Smooth muscle cell of the coronary artery (primary cell): ENCODE measurements around the gene MORN5. TPM values are rescaled to one million over a fixed set of nuclear protein-coding genes. Genes with fewer than 3 reads are reported as not detected.

ENCODE experiments used
- total RNA-seq: library from RNA; depleted of rRNA; stranded (reverse); fragments of >200 nt; gene quantifications from 2 replicates; pipeline ENCODE4 v1.2.3, GENCODE V29; 2014; ENCODE audit warnings: low replicate concordance

Gene MORN5
- total RNA-seq, result 0.15 TPM in 1 of 2 replicates, not detected in the other

DNA sequence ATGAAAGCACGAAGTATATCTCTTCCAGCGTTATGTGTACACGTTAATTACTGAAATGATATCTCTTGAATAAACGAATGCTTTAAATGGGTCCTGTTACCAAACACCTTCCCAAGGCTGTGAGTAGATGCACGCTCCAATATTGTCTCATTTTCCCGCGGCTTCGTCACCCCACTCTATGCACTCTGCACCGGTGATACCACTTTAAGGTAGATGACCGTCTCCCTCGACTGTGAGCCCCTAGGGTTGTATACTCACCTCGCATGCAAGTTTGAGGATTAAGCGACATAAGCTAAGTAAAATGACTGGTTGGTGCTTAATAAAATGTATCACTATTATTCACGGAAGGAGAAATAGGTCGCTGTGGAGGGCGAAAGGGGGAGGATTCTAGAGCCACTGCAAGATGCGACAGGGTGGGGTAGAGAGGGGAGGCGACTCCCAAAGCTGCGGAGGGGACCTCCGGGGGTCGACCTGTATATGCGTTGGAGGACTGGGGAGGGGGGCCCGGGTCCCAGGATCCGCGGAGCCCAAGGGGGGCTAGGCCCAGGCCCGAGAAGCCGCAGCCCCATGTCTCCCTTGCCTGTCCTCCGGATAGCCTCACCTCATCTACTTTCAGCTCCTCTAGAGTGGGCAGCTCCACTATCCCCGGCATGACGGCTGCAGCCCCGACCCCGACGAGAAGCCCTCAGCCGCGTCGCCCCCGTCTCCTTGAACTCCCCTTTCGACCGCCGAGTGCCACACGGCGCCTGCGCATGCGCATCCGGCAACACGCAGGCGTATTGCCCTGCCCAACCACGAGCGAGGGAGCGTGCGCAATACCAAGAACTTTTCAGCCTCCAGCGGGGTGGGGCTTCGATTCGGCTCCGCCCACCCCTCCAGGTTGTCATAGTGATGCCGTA lies at the start of gene MORN5, which contains the start of gene NDUFA8:
Gene MORN5 (plus strand): TSS at position 883 of the 899 bp plus-strand sequence. CDS start 65 bp downstream, outside the sequence.
Gene NDUFA8 (minus strand): TSS at position 754 of the 899 bp plus-strand sequence. CDS start 102 bp downstream, at position 652.

GRCh38 chr9:122228568-122229484 lies 69.1 kb downstream of the MORN5 start, which contains the start of gene LHX6:
TSS of gene LHX6 (minus strand) at chr9:122228957. CDS start at chr9:122228740, 217 bp downstream.

Other genes with a start within 250 kb of the MORN5 start
- gene TTLL11, start 66.6 kb upstream of the MORN5 start, total RNA-seq, result 2.9 and 3.1 TPM in 2 replicates
- 27.5 and 45.0 TPM in 2 replicates for gene NDUFA8, start 129 bp upstream of the MORN5 start, total RNA-seq
- gene LHX6, start 69.0 kb downstream of the MORN5 start, total RNA-seq, result 0.12 TPM in 1 of 2 replicates, not detected in the other
- 6.8 and 9.1 TPM in 2 replicates for gene RBM18, start 104.9 kb downstream of the MORN5 start, total RNA-seq
- gene MRRF, start 105.0 kb downstream of the MORN5 start, total RNA-seq, result 17.2 and 29.2 TPM in 2 replicates
- gene PTGS1, start 211.1 kb downstream of the MORN5 start, total RNA-seq, result 27.1 and 116 TPM in 2 replicates